Stimulated activated CD8-positive, alpha-beta memory T cell treated with anti-CD3 and anti-CD28 coated beads, Interleukin-7, amount 100 ng/mL, for 48 hours (primary cell): Measurements from ENCODE around the gene SUFU.

Source experiments
- DNase-seq, 2 donors: peaks; one replicate each; pipeline ENCODE4 v3.0.0-alpha.2; 2020; ENCODE audit warnings: low read depth in 1 of 2; ENCODE audit errors: extremely low read depth in 1 of 2

The SUFU gene

DNA sequence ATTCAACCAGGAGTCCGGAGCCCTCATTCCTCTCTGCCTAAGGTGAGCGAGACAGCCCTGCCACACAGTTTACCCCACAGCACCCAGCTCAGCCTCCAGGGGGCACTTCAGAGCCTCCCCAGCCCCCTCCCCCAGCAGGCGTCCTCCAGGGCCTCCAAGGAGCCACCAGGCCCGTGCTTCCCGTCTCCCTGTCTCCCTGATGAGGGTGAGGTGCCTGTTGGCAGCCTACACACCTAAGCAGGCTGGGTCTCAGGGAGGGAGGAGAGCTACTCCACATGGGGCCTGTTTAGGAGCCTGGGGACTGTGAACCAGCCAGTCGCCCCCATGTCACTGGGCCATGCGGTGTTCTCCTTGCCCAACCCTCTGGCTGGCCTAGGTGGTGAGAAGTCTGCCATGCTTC lies 111.6 kb downstream of the SUFU start:
- no peak for DNase-seq

DNA sequence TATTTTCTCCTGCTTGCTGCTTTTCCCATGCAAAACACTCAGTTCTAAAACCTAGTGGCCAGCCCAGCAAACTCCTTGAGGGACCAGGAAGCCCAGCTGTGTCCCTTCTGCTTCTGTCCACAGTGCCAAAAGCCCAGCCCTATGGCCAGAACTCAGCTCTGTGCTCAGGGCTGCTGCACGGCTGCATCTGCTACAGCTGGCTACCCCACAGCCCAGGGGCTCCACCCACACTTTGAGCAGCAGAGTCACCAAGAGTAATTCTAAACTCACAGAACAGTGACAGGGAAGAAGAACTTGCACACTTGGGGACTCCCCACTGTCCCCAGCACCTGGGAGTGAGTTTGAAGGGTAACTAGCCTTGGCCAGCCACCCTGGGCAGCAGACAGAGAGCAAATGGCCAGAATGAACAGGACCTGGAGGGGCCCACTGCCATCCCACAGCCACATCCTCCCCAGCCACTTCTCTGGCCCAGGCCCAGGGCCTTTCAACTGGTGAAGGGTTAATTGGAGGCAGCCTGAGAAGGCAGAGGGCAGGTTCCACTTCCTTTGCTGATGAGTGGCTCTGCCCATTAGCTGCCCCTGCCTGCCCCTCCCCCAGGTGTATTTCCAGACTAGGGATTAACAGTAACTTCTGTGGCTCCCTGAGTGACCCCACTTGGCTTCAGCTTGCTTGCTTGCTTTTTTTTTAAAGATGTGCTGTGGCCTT lies 112.4 kb downstream of the SUFU start:
- DNase-seq: no peak

DNA sequence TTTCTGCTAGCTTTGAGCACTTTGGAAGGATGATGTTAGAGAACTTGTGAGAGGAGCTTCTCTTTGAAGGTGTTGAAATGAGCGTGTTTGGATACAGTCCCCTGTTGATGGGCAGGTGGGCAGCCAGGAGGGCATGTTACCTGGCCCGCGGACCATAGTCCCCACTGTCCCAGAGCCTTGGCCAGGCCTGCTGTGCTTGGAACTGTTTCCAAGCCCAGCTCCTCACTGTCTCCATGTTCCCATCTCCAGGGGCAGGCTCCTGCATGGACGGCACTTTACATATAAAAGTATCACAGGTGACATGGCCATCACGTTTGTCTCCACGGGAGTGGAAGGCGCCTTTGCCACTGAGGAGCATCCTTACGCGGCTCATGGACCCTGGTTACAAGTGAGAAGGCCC lies 113.3 kb downstream of the SUFU start:
- no peak for DNase-seq

DNA sequence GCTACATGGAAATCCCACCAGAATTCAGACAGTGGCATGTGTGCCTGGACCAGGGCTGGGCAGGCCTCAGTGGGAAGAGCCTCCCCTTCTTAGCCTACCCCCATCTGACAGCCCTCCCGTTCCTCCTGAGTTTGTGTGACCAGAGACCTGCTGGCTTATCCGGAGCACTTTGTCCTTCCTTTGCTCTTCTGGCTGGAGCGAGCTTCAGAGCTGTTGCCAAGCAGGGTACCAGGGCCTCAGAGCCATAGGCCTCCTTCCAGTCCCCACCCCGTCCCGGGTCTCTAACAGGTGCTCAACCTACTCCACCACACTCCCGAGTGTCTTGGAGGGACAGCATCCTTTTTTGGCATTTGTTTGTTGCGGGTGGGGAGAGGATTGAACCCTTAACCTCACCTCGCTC lies 114.0 kb downstream of the SUFU start:
- DNase-seq: no peak

DNA sequence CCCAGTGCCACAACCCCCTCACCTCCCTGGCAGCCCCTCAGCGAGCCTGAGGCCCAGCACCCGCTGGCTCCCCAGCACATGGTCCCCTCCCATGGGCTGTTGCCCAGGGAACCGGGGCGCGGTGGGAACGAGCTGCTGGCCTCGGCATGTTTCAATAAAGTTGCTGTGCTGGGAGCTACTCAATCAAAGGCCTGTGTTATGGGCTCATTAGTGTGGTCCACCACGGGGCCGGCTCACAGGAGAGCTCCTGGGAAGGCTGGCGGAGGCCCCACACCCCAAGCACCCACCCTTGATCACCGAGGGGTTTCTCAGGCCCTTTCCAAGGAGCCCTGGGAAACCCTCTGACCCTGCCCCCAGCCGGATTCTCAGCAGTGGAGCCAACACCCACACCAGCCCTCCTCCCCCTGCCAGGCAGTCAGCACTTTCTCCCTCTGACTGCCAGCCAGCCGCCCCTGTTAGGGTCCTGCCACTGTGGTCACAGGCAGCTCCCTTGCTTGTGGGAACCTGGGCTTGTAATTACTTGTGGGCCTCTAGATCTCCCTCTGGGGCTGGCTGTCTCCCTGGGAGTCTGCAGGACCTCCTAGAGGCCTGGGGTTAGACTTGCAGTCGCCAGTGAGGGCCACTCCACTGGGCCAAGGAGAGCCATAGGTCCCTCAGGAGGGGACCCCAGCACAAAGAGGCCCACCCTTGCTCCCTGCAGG lies 115.7 kb downstream of the SUFU start:
- no peak for DNase-seq

DNA sequence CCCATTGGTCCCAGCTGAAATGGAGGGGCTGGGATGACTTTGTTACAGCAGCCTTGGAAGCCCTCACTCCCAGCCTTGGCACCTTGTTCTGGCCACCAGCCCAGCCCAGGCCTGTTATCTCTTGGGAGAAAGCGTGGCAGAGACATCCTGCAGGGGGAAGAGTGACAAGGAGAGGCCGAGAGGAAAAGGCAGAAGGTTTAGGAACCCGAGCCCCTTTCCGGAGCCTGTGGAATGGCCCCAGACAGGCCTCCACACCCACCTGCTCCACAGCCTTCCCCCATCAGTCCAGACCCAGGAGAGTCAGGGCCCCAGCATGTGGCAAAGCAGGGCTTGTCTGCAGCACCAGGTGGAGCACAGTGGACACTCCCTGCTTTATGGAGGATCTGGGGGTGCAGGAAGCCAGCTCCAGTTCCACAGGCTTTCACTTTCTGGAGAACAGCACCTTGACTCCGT lies 116.4 kb downstream of the SUFU start:
- no peak for DNase-seq

DNA sequence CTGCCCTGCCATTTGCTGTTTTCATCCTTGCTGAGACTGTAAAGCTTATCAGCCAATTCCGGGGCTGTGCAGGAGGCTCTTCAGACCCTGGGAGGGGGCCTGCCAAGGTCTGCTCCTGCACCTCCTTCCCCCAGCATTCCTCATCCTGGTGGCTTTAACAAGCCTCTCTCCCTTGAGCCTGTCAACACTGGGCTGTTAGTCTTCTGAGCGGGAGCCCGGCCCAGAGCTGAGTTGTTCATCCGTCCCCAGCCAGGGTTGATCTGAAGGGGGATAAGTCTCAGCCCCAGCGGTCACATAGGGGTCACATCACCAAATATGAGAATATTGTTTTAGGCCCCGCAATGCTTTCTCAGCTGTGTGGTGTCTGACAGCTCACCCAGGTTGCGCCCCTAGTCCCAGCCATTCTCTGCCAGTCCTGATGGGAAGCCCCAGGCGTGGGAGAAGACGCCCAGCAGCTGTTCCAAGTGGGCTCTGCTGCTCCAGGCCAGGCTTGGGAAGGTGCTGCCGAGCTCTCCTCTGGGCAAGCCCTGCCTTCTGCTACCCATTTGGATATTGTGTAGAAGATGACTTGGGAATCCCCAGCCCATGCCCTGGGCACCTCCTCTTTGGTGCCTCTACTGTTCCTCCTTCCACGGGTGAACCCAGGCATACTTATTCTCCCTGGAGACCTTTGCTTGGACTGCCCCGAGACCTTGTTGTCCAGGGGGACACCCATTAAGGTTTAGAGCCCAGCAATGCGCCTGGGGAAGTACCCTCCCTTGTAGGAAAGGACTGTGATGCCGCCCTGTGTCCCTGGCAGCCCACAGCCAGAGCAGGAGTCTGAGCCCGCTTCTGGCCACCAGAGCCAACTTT lies 117.0 kb downstream of the SUFU start:
- DNase-seq: no peak

DNA sequence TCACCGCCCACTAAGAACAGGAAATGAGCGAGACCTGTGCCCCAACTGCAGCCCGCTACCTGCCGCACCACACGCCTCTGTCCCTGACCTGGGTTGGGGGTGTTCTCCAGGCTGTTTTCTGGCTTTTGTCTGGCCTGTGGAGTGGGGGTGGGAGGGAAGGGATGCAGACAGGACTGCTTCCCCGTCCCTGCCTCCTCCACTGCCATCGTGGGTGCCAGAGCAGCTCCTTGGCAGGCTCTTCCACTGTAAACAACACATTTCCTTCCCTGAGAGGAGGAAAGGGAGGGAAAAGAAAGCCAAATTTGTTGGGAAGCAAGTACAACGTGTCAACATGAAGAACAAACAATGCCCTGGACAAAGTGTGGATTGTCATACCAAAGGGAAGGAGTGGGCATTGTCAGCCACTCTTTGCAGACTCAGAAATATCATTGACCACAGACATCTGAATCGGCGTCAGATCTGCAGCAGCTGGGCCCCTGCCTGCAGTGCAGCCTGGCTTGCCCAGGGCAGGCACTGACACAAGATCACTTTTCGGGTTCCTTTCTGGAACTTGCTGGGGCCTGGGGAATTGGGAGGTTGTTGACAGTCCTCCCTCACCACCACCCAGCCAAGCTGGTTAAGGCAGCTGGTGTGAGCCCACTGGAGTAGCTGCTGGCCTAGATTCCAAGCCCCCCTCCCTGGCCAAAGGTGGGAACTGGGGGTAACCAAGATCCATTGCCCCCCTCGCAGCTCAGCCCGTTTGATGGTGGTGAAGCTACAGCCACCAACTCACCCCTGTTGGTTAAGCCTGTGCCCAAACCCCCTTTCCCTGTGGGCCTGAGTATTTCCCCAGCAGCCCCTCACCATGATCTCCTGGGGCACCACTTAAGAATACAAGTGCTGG lies 117.9 kb downstream of the SUFU start:
- DNase-seq: no peak

DNA sequence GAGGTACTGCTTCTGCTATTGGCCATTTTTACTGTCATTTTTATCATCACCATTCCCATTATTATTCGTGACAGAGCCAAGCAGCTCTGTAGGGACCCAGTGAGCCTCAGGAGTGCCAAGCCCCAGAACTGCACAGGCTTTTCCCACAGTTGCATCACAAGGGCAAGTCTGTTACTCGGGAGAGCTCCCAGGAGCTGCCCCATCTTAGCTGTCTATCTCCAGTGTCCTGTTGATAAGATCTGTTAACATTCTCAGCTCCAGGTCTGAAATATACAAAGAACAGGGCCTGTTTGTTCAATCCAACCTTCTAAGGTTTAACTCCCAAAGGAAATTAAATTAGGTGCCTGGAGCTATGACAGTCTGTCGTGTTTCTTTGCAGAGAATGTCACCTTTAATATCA lies 120.3 kb downstream of the SUFU start:
- DNase-seq: no peak

DNA sequence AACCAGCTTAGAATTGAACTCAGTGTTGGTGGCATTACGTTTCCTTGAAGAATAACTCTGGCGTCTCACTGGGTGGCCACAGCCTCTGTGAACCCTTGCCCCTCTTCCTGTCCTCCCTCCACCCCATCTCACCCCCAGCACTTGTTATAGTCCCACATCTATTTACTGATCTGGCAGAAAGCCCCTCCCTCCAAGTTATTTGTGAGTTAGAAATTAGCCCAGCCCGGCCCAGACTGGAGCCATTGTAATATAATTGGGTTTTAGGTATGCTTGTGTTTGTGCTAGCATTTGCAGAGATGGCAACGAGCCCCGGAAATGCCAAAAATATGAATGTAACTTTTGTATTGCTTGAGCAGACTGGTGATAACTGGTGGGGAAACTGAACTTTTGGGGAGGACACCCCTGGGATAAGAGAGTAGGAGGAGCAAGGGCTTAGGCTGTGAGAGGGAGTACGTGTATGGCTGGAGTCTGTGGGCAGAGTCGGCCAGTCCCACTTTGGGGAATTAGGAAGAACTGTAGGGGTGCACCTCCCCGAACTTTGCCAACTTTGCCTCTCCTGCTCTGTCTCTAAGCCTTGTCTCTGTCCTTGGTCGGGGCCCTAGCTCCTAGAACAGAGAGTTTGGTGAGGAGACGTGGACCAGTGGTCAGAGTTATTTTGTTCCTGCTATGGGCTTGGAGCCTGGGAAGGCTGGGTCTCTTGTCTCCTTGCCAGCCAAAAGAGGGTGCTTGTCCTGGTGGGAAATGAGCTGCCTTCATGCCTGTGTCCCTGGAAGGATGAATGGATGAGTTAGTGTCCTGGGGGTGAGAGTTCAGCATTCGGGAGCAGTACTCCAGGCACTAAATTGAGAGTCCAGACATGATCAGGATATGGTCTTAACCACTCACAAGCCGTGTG lies 121.2 kb downstream of the SUFU start:
- no peak for DNase-seq

DNA sequence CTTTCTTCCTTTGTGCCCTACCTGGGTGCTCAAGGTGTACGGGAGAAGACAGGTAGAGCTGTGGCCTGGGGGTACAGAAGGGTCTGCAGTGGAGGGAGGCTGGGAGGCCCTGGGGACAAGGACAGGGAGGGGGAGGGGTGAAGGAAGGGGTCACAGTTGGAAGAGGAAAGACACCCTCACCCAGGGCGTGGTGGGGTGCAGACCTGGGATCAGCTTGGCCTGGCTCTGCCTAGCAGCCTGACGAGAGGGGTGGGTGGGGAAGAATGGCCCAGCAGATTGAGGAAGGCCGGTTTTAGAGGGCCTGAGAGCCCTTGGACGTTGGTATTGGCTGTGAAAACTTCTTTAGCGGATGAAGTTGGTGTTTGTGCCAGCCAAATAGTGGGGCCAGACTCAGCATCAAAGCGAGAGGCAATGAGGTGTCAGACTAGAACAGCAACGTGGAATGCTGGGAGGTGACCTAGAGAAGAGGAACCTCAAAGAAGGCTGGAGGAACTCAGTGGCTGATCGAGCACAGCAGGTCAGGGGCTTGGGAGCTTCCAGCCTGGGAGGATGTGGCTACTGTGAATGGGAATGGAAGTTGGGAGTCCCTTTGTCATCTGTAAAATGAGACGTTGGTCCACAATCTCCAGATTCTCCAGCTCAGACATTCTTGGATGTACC lies 122.4 kb downstream of the SUFU start:
- DNase-seq: no peak

DNA sequence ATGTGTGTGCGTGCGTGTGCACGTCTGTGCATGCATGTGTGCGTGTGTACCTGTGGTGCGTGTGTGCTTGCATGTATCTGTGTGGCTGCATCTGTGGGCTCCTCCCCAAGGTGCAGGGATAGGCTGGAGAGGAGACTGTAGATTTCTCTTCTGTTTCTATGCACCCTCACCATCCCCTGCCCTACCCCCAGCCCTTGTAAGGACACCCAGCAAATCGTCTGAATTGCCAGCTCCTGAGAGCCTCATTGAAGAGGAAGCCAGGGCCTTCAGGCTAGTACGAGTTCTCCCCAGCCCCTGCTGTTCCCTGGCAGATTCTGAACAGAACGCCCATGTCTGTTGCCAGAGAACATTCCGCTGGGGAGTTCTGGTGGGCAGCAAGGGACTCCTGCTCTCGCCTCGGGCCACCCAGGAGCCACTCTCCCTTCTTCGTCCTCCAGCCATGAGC lies 123.5 kb downstream of the SUFU start:
- DNase-seq: no peak

DNA sequence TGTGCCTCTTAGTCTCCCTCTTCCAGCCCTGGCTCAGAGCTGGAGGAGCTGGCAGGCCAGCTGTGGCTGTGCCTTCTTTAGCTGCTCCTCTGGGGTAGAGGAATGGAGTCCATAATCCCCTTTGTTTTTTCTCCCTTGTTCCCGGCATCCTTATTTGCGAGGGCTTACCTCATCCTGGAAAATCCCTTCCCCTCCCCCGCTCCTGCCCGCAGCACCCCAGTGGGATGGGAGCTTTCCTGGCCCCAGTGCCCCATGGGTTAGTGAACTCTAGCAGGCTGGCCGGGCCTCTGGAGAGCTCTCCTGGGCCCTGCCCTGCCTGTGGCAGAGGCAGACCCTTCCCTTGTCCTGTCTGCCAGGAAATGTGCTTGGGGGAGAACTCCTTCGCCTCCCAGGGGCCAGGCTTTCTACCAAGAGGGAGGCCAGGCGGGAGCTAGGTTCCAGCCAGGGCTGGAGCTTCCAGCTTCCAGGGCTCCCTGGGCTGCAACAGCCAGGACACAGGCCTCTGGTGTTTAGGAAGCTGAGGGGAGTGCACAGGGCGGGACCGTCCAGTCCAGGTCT lies 124.0 kb downstream of the SUFU start:
- DNase-seq: no peak

DNA sequence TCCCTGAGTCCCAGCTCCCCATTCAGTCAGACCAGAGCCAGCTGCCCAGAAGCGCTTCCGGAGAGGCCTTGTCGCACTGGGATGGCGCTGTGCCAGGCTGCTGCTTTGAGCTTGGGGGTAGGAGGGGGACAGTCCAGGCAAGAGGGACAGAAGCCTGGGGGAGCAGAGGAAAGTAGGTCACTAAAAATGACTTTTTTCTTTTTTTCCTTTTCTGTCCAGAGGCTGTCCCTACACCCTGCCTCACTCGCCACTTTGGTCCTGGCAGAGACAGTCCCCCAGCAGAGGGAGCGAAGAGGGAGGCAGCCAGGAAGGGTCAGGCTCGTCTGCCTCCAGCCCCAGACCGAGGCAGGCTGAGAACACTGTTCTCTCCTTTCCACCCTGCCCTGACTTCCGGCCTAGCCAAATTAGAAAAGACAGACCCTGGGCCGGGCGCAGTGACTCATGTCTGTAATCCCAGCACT lies 124.7 kb downstream of the SUFU start:
- no peak for DNase-seq

DNA sequence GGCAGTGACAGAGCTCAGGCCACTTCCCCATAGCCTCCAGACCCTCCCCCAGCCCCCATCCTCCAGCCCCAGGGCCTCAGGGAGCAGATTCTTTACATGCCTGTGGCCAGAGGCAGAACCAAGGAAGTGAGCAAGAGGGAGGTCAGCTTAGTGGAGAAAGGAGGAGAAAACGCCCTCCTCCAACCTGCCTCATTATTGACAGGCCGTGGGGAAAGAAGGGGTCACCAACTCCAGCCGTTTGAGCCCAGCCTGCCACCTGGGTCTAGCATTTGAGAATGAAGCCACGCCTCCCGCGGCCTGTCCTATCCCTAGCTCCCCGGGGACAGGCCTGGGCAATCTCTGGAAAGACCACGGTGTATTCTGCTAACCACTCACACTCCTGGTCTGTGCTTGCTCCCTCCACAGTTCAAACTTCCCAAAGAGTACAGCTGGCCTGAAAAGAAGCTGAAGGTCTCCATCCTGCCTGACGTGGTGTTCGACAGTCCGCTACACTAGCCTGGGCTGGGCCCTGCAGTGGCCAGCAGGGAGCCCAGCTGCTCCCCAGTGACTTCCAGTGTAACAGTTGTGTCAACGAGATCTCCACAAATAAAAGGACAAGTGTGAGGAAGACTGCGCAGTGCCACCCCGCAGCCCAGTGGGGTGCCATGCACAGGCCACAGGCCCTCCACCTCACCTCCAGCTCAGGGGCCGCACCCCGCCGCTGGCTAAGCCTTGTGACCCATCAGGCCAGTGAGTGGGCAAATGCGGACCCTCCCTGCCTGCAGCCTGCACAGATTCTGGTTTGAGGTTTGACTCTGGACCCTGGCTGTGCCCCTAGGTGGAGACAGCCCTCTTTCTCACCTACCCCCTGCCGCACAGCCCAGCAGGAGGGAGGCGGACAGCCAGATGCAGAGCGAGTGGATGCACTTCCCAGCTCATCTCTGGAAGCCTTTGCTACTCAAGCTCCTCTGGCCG lies 126.2 kb downstream of the SUFU start:
- no peak for DNase-seq

DNA sequence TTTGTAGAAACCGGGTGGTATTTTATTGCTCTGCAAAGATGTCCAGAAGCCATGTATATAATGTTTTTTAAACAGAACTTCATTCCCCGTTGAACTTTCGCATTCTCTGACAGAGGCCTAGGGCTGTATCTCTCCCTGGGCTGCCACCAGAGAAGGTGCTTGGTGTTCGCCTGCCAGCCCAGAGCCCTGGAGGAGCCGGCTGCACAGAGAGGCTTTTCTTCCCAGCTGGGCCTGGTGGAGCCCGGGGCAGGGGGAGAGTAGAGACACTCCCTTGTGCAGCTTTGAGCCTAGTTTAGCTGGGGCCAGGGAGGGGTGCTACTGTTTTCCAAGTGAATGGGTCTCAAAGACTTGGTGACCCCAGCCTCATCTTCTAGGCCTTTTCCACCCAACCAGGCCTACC lies 126.9 kb downstream of the SUFU start:
- DNase-seq: no peak

DNA sequence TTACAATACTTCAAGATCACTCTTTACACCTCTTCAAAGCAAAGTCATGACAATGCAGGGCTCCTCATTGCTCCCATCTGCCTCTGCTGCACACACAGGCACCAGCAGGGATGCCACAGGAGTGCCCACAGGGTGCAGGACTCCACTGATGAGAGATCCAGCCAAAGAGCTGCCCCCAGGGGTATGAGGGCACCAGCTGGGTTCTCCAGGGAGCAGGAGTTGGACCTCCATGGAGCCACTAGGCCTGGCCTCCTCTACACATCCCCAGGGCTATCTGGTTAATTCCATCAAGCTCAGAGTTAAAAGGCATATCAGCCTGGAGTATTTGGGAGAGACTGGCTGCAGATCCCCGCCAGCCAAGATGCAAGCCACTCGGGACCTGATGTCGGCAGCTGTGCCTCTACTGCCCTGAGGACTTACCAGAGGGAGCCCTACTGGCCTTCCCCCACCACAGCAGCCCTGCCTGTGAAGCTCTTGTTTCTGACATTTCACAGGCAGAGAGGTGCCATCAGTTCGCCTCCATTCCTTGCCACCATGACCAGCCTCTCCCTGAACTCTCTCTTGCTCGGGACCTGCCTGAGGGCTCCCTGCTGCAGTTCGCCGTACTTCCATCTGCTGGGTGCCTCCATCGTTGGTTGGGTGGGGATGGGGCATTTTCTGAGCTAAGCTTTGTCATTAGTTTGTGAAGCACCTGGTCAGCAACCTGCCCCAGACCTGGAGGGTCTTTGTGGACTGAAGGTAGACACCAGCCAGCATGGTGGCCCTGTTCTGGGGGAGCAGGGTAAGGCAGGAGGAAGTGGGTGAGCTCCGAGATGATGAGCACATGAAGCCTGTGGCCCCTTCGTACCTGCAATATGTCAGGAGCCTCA lies 128.0 kb downstream of the SUFU start:
- DNase-seq: no peak
